Aortic smooth muscle cell (primary cell): ENCODE data around the gene COQ4. TPM values are rescaled to one million over a fixed set of nuclear protein-coding genes. Genes with fewer than 3 reads are reported as not detected.

Experiments
- total RNA-seq: library from RNA; depleted of rRNA; stranded (reverse); fragments of >200 nt; gene quantifications from 2 replicates; pipeline ENCODE4 v1.2.3, GENCODE V29; 2014

COQ4 gene
- total RNA-seq = 20.6 and 22.8 TPM in 2 replicates

DNA sequence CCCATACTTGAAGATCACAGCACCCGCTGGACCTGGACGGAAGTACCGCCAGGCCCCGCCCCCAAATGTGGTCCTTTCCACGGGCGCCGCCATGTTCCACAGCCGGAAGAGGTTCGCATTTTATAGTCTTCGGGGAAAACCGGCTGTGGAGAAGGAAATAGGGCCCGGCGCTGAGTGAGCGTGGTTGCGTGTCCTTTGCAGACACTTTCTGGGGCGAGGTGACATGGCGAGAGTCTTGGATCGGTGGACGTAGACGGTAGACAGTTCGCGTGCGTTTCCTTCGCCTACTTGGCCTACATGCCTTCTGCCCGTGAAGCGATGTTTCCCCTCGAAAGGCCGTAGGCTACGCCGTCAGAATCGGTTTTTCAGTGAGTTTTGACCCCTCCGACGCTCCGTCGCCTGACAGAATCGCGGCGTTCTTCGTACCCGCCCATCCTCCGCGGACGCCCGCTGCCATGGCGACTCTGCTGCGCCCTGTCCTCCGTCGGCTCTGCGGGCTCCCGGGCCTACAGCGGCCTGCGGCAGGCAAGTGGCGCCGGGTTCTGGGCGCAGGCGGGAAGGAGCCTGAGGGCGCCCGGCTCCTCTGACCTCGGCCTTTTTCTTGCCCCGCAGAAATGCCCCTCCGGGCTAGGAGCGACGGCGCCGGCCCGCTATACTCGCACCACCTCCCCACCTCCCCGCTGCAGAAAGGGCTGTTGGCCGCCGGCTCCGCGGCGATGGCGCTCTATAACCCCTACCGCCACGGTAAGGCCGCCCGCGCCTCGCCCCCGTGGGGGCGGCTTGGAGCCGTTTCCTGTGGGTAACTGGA is at the start of gene COQ4, which contains the start of gene TRUB2:
Gene COQ4 (plus strand): TSS at position 436 of the 808 bp plus-strand sequence. CDS start 20 bp downstream, at position 456.
Gene TRUB2 (minus strand): TSS at position 44 of the 808 bp plus-strand sequence. CDS start 39 bp downstream, at position 5.

DNA sequence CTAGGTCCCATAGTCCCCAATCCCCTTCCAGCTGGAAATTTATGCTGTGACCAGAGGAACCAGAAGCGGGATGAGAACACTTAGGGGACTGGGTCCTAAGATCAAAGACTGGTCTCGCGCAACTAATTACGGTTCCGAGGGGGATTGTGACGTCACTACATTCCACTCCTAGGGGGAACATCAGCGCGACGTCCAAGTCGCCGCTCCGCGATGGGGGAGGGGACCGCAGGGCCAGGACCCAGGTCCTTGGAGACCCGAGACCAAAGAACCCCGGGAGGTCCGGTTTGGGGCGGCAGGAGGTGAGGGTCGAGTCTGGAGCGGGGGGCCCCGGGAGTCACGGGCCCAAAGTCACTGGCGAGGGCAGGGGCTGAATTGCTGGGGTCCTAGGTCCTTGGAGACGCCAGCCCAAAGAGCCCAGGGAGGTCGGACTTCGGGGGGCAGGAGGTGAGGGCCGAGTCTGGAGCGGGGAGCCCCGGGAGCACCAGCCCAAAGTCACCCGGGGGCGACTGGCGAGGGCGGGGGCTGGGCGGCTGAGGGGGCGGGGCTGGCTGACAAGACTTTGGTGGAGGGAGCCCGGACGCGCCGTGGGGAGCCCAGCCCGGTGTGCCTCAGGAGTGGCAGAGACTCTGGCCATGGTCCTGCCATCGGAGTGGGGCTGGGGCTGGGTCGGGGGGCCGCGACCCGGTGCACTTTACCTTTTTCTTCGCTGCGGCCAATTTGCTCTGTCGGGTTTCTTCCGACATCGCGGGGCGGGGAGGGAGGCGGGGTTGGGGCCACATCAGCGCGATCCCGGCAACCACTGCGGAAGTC is 47.2 kb upstream of the COQ4 start, which contains the start of gene GOLGA2:
Gene GOLGA2 (minus strand): TSS at position 810 of the 810 bp plus-strand sequence. CDS start 31 bp downstream, at position 779.

DNA sequence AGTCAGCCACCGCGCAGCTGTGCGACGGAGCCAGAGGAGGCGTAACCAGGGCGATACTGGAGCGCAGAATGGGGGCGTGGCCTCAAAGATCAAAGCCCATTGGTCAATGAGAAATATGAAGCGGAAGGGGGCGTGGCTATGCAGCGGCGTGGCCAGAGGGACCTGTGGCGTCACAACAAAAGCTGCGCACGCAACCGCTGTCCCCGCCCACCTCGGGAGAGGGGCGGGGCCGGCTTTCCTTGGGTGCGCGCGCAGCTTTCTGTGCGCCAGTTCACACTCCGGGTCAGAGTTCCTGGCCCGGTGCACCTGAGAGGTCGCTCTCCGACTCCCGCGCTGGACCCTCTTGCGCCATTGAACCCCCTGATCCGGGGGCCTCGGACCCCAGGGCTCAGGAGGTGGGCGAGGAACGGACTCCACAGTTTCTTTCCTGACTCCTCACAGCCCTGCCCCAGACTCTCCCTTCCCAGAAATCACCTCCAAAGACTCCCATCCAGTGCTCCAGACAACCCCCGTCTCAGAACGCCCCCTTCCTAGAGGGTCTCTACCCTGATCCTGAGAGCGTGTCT is 46.5 kb upstream of the COQ4 start, which contains the start of gene SWI5:
Gene SWI5 (plus strand): TSS at position 269 of the 566 bp plus-strand sequence.

DNA sequence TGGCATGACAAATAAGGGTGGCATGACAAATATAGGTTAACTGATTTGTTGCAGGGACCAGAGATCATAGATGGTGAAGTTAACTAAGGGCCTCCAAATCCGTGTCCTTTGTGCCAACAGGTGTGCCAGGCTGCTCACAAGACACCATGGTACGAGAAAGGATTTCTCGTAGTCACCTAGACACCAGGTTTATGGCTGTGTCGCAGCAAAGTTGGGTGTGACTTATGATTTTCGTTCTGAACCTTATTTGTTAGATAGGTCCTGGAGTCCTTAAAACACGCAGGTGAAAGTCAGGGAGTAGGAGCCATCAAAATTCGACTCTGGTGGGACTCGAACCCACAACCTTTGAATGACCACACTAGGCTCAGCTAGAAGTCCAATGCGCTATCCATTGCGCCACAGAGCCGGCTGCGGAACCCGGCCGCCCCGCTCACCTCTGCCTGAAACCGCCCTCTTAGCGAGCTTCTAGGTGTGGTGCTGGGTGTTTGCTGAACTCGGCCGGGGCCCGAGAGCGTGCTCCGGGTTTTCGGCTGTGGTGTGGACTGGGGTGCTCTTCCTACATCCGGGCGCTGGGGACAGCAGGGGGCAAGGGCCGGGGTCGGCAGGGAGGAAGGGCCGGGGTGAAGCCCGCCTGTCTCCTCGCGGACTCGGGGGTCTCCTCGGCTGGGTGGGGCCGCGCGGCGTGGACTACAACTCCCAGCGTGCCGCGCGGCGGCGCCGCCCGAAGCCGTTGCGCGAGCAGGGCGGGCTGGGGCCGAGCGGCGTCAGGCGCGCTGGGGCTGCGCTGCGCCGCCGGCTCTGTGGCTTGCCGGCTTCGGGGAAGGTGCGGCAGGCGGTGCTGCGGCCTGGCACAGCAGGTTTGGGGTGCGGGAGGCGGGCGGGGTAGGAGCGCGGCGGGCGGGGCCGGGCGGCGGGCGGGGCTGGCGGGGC is 17.4 kb downstream of the COQ4 start, which contains the start of gene SLC27A4:
Gene SLC27A4 (plus strand): TSS at position 767 of the 930 bp plus-strand sequence. CDS start 2,606 bp downstream, outside the sequence.

DNA sequence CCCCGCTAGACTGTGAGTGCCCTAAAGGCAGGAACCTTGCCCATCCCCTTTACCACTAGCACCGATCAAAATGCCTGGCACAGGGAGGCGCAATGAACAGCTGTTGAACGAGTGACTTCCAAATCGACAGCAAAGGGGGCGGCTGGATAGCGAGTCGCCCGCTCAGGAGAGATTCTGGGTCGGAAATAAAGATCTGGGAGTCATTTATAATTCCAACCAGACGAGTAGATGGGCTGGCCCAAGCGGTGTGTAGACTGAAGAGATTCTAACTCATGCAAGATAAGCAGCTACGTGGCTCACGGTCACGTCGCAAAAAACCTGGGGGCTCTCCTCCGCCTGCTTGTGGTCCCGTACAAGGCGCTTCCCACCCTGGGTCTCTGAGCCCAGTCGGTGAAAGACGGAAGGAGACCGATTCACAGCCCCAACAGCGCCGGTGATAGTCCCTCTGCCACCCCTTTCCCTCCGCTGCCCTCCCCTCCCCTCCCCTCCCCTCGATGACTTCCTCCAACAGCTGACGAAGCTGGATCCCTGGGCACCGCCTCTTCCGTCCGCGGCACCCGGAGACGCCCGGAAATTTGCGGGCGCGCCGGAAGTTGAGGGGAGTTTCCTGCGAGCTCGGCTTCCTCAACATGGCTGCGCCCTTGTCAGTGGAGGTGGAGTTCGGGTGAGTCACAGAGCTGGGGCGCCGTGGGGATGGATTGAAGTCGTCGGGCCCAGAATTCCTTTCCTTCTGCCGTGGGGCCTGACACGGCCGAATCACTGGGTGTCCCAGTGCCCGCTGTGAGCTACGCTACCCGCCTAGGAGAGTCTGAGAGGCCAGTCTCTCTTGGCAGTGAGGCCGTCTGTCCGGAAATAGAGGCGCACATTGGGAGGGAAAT is 48.4 kb downstream of the COQ4 start, which contains the start of gene URM1:
Gene URM1 (plus strand): TSS at position 623 of the 878 bp plus-strand sequence. CDS start 7 bp downstream, at position 630.

Other genes with a start within 250 kb of the COQ4 start
- gene PTGES2, start 195.1 kb upstream of the COQ4 start, total RNA-seq = 66.3 and 76.8 TPM in 2 replicates
- gene LCN2, start 173.4 kb upstream of the COQ4 start, total RNA-seq = not detected in 2 replicates
- 39.2 and 45.1 TPM in 2 replicates for gene BBLN, start 162.6 kb upstream of the COQ4 start, total RNA-seq
- gene CIZ1, start 131.3 kb upstream of the COQ4 start, total RNA-seq = 18.4 and 31.7 TPM in 2 replicates
- gene DNM1, start 119.5 kb upstream of the COQ4 start, total RNA-seq = 1.1 and 3.0 TPM in 2 replicates
- gene GOLGA2, start 46.8 kb upstream of the COQ4 start, total RNA-seq = 175 and 190 TPM in 2 replicates
- gene SWI5, start 46.6 kb upstream of the COQ4 start, total RNA-seq = 43.5 and 48.9 TPM in 2 replicates
- gene TRUB2, start 392 bp upstream of the COQ4 start, total RNA-seq = 20.2 and 22.5 TPM in 2 replicates
- 18.6 and 21.1 TPM in 2 replicates for gene SLC27A4, start 17.7 kb downstream of the COQ4 start, total RNA-seq
- gene URM1, start 48.5 kb downstream of the COQ4 start, total RNA-seq = 32.2 and 40.7 TPM in 2 replicates
- 67.5 and 84.1 TPM in 2 replicates for gene CERCAM, start 98.0 kb downstream of the COQ4 start, total RNA-seq
- gene ODF2, start 133.2 kb downstream of the COQ4 start, total RNA-seq = 38.3 and 52.2 TPM in 2 replicates
- 21.6 and 27.0 TPM in 2 replicates for gene GLE1, start 181.9 kb downstream of the COQ4 start, total RNA-seq
- 514 and 596 TPM in 2 replicates for gene SPTAN1, start 229.7 kb downstream of the COQ4 start, total RNA-seq